Umbilical cord (tissue), 2 donors: ENCODE results near the gene EEFSEC. TPM values are rescaled to one million over a fixed set of nuclear protein-coding genes. Genes with fewer than 3 reads are reported as not detected.

Experiments
- DNase-seq: peaks from one replicate; pipeline ENCODE4 v3.0.0-alpha.2; 2015; ENCODE audit warnings: low spot score
- total RNA-seq: library from RNA; depleted of rRNA; stranded (reverse); fragments of >200 nt; gene quantifications from one replicate; pipeline ENCODE4 v1.2.3, GENCODE V29; 2014; ENCODE audit warnings: low replicate concordance; ENCODE audit not compliant: insufficient read depth

The EEFSEC gene, protein sequence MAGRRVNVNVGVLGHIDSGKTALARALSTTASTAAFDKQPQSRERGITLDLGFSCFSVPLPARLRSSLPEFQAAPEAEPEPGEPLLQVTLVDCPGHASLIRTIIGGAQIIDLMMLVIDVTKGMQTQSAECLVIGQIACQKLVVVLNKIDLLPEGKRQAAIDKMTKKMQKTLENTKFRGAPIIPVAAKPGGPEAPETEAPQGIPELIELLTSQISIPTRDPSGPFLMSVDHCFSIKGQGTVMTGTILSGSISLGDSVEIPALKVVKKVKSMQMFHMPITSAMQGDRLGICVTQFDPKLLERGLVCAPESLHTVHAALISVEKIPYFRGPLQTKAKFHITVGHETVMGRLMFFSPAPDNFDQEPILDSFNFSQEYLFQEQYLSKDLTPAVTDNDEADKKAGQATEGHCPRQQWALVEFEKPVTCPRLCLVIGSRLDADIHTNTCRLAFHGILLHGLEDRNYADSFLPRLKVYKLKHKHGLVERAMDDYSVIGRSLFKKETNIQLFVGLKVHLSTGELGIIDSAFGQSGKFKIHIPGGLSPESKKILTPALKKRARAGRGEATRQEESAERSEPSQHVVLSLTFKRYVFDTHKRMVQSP
- 9.6 TPM for total RNA-seq

- peak; percentile 82 for DNase-seq
Measured at GRCh38 chr3:128153156-128154041, at the start of gene EEFSEC. Gene EEFSEC (plus strand): TSS chr3:128153481. CDS start chr3:128153508, 27 bp downstream.

GRCh38 chr3:128107834-128108233 is 45.4 kb upstream of the EEFSEC start:
- DNase-seq: no peak

GRCh38 chr3:128111147-128111546 is 42.1 kb upstream of the EEFSEC start:
- DNase-seq: no peak

- peak; percentile 31 for DNase-seq
Measured at GRCh38 chr3:128112357-128112968, 40.8 kb upstream of the EEFSEC start.

DNA sequence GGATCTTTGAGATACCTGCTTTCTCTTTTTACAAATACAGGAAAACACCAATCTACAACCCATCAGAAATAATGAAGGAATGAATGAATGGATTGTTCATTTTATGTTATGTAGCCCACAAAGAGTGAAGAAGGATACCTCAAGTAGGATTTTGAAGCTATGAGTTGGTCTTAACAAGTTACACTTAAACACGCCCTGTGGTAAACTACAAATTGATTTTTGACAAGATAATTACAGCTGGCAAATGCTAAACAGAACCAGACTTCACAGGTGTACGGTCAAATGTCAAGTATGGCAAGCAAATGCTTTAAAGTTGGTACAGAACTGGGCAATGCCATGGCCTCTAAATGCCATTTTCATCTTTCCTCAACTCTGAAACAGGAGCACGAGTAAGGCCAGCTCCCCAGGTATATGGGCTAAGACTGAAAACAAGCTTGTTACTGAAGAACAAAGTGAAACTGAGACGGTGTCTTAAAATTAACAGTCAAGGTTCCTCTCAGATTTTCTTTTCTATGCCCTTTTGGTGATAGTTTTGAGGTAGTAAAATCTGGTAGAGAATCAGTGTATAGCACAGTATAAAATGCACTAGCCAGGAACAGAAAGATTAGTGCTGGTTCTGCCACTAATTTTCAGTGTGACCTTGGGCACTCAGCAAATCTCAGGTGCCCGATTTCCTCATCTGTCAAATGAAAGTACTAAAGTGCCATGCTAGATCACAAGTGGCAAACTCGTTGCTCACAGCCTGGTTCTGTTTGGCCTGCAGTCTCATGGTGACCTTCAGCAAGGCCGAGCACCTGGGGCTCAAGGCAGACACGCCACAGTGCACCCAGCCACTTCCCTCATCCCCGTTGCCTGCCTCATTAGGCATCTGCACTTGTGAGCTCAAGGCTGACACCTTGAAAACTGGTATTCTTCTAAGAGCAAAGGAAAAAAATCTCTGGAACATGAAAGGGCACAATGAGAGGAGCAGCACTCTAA is 39.2 kb upstream of the EEFSEC start:
- DNase-seq: no peak

DNA sequence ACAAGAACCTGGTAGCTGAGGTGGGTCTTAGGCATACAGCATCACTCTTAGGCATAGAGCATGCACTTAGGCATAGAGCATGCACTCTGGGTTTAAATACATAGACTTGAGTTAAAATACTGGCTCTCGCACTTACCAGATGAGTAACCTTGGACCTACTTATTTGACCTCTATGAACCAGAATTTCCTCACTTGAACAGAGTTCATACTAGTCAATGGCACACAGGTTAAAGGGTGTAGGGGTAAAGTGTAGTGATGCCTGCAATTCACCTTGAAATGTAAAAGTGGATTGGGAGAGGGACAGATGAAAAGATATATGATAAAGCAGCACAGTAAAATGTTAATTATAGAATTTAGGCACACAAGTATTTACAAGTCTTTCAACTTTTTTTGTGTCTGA is 31.3 kb upstream of the EEFSEC start:
- no peak for DNase-seq

DNA sequence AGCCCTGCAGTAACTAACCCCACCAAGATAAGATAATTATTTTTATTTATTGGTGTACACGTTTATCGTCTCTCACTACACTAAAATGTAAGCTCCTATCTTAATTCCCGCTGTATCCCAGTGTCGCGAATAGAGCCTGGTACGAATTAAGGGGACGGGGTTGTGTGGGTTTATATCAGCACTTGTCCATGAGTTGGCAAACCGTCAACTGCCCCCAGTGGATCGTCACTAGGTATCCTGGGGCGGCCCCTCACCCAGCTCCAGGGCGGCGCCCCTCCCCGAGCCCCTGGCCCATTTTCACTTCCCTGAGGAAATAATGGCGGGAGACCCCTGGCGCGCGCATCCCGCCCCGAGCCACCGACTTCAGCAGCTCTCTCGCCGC is 30.1 kb upstream of the EEFSEC start:
- no peak for DNase-seq

- DNase-seq: peak; percentile 99
Measured at GRCh38 chr3:128123538-128124368, 29.5 kb upstream of the EEFSEC start, which contains the start of gene RUVBL1. Gene RUVBL1 (minus strand): TSS chr3:128123812. CDS start chr3:128123724, 88 bp downstream.

DNA sequence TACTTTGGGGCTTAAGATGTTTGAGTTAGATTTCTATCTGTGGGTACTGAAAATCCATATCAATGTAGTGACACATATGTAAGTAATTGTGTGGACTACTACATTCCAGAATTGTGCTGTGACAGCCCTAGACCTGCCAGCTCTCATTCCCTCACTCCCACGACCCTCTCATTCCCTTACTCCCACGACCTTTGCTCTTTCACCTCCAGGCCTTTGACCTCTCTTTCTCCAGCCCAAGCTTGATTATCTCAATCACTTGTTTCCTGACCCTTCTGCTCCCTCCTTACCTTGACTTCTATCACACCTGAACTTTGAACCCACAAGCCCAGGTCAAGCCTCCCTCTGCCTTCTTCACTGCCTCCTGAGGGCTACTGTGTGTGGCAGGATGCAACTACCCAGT is 26.0 kb upstream of the EEFSEC start:
- DNase-seq: no peak

GRCh38 chr3:128128251-128128650 is 25.0 kb upstream of the EEFSEC start:
- DNase-seq: no peak

DNA sequence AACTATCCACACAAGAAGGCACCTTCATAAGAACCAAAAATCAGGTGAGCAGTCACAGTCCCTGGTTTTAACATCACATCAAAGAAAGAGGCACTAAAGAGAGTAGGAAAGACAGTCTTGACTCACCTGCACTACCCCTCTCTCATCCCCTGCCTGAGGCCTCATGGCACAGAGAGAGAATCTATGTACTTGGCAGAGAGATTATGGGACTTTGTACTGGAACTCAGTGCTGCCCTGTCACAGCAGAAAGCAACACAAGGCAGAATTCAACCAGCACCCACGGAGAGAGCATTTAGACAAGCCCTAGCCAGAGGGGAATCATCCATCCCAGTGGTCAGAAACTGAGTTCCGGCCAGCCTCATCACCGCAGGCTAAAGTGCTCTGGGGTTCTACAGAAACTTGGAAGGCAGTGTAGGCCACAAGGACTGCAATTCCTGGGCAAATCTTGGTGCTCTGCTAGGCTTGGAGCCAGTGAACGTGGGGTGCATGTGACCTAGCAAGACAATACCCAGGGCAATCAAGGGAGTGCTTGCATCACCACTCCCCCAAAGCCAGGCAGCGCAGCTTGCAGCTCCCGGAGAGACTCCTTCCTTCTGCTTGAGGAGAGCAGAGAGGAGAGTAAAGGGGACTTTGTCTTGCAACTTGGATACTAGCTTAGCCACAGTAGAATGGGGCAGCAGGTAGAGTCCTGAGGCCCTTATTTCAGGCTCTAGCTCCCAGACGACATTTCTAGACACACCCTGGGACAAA is 21.2 kb upstream of the EEFSEC start:
- DNase-seq: no peak

GRCh38 chr3:128133273-128133883 is 19.9 kb upstream of the EEFSEC start:
- no peak for DNase-seq

DNA sequence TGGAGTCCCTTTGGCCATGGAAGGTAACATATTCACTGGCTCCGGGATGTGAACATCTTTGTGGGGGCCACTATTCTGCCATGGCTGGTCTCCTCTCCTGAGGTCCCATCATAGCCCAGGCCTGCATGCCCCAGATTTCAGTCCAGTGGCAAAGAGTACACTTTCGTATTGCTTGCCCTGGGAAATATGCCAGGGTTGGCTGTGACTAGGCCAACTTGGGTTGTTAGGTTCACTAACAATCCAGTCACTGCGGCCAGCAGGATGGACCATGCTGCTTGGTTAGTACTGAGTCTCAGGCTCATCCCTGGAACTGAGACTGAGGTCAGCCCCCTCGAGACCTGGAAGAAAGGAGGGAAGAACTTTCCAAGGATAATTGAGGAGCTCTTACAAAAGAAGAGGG is 9.8 kb upstream of the EEFSEC start:
- DNase-seq: no peak

DNA sequence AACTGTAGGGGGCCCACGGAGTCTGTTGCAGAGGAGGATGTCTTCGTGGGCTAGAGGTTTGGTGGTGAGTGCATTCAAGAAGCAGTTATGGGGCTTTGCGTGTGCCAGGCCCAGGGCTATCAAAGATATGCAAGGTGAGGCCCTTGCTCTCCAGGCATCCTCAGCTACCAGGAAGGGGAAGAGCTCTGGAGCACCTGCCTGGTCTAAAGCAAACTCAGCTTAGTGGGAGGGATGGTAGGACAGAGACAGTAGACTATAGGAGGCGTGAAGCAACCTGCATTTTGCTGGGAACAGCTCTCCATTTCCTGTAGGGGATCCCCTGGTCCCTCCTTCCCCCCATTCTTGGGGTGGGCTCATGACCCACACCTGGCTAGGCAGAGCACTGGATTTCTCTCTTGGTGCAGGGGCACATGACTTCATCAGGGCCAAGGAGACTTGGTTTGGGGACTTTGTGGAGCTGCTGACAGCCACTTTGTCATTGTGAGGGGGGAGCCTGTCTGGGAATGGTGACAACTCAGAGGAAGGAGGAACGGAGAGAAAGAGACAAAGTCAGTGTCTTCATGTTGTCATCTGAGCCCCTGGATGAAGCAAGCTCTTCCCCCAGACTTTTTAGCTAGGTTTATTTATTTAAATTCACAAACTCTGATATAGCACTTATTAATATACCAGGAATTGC is 8.6 kb upstream of the EEFSEC start:
- no peak for DNase-seq

- DNase-seq: peak; percentile 35
Measured at GRCh38 chr3:128145279-128145678, 8.0 kb upstream of the EEFSEC start.

DNA sequence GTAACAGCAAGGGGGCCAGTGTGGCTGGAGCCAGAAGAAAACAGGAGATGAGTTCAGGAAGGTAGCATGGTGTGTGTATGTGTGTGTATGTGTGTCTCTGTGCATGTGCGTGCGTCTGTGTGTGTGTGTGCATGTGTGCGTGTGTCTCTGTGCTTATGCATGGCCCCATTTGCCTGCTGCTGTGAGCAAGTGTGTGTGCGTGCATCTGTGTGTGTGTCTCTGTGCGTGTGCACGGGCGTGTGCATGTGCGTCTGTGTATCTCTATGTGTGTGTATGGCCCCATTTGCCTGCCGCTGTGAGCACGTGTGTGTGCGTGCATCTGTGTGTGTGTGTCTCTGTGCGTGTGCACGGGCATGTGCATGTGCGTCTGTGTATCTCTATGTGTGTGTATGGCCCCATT is 7.1 kb upstream of the EEFSEC start:
- no peak for DNase-seq

DNA sequence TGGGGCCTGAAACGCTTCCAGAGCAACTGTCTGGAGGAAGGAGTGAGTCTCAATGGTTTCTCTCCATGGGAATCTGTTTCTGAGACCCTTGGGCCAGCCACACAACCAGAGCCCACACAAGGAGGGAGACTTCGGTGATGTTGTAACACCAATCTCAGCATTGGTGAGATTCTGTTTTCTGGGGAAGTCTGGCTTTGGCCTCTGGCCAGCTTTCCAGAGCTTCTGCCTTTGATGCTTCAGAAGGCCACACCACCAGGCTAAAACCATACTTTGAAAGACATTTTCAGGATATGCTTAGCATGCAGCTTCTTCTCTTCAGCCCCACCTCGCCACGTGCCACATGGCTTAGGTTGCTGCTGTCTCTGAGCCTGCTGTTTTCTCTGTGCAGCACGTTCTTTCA is 3.6 kb upstream of the EEFSEC start:
- DNase-seq: peak; percentile 58

DNA sequence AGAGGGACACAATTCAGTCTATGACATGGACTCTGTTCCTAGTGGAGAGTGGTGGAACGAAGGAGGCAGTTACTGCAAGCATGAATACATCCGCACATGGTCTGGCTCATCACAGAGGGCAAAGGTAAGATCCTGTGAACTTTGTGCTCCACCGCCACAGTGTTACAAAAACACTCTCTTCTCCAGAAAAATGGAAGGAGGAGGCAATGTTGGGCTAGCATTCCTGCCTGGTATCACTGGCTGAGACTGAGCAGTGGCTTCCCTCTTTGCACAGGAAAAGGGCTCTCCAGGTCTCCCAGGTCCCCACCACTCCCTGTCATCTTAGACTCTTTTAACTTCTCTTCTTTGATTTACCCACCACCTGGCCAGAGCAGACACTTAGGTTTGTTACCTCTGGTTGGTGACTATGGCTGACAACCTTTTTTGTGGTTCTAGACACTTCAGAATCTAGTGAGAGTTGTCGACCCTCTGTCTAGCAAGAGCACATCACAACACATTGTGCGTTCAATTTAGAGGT is 1.5 kb upstream of the EEFSEC start:
- no peak for DNase-seq
